NCI-H1417 treated with DMSO at 0.1 percent for 48 hours (cell line): ENCODE measurements around the gene KRT33B.
"Not testable (repeated sequence)": the region's sequence is repeated elsewhere in the genome, so short reads cannot be mapped to it uniquely, and the experiment has no call there.

Experiments
- DNase-seq: peaks from one replicate; lab custom pipeline; 2025; lab: John Stamatoyannopoulos, UW

KRT33B gene

DNA sequence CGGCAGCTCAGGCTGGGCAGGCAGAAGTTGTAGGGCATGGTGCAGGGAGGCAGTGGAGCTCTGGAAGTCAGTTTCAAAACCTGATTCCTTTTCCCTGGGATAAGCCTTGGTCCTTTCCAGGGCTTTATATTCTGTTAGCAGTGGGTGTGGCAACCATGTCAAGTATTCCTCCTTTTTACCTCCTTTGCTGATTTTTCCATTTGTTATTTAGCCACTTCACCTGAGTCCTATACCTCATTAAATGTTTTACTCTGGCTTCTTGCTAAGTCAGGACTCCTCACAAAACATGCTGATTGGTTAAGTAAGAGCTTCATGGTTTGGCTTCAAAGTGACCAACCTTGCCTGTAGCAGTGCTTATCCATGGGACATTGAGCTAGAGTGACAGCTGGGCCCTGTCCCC, at the start of gene KRT33B:
TSS of gene KRT33B (minus strand) at position 101 of the 400 bp plus-strand sequence. CDS start at position 38, 63 bp downstream.
- DNase-seq: no peak

DNA sequence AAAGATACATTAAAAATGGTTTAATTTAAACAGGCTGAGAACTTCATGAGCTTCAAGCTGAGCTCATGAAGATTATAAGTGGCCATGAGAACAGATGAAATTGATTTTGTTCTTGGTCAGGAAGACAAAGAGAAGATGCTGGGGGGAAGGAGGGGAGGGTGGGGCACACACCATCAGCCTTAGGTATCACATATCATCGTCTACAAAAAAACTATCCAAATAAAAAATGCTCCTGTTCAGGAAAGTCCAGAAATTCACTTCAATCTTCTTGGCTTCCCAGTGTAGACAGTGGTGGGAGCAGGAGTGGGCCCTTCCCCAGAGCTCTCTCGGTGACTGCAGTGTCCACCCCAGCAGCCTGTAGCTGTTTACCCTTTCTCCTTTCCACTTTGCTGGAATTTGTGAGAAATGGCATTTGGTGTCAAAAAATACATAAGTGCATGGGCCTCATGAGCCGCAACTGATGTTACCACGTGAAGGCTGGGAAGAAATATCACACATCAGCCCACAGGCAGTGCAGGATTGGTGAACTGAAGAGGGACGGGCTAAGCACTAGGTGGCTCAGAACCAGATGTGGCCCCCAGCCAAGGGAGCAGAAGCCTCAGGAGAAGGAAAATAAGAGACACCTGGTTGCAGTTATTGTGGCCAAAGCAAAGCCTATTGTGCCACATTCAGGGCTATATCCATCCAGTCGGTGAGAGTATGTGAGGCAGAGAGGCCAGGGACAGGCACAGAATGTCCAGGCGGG, 48.7 kb upstream of the KRT33B start:
- DNase-seq: no peak

DNA sequence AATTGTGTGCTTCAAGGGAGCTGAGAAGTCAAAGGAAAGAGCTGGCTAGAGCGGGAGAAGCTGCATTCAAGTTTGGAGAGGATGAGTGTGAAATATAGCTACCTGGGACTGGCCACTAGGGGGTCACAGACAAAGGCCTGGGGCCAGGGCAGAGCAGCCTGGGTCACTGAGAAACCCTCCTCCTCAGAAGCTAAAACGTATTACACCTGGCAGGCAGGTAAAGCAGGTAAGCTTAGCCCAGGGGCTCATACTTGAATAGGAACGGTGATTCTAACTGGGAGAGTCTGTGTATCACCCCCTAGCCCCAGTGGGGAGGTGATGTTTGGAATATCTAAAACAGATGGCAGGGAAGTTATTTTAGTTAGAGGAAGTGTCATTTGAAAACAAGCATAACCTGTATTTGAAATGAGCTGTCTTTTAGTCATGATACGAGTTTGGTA, 48.0 kb upstream of the KRT33B start:
- DNase-seq: no peak

DNA sequence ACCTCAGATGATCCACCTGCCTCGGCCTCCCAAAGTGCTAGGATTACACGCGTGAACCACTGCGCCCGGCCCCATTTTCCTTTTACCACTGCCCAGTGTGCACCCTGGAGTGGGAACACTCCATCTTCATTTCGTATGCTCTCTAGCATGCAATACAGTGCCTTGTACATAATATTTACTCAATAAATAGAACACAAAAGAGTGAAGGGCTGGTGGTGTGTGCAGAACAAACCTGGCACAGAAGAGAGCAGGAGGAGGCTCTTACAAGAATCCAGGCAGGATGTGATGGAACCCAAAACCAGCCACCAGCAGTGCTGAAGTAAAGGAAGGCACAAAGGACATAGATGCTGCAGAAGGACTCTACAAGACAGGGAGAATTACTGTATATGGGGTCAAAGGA, 47.5 kb upstream of the KRT33B start:
- DNase-seq: no peak

DNA sequence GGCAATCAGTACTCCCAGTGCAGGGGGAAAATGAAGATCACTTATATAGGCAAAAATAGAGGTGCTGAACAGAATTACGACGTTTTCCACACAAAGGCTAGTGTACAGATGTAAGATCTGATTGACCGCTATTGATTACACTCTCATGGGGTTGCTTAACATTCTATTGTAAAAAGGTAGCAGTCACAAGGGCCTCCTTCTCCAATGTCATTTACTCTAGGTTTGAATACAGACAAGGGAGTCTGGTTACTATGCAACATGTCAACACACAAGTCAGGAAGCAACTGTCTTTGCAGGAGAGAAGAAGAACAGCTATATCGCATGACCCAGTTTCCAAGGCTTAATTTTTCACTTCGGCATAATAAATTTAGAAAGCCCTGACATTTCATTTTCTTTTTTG, 46.9 kb upstream of the KRT33B start:
- no peak for DNase-seq

DNA sequence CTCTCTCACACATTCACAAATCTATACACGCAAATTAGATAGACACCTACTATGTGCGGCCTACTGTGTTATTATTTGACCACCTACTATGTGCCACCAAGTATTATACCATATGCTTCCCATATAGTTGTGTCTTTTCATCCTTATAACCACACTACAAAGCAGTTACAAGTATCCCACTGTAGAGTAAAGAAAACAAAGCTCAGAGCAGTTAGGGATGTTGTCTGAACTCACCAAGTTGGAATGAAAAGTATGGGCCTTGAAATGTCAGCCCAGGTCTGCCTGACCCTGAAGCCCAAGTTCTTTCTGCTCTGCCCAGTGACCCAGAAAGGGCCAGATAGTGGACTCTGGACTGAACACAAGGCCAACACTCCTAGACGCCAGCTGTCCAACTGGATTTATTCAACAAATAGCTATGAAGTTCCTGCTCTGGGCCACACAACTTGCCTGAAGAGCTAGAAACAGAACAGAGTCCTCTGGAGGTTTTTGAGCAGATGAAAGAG, 46.3 kb upstream of the KRT33B start:
- no peak for DNase-seq

DNA sequence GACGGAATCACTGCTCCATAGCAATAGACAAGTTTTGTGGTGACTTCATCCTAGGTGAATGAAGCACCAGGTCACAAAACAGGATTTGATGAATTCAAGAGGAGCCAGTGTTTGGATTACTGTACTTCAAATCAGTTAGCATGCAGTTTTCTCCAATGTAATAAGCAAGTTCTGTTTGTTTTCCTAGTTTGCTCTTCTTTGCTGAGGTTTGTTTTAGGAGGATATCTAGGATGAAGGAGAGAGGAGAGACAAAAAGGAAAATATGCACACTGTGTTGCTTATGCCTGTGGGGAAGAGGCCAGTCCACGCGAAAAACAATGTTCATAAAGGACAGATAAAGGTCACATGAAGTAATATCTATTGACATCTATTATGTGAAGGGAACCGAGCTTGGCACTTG, 45.8 kb upstream of the KRT33B start:
- DNase-seq: no peak

DNA sequence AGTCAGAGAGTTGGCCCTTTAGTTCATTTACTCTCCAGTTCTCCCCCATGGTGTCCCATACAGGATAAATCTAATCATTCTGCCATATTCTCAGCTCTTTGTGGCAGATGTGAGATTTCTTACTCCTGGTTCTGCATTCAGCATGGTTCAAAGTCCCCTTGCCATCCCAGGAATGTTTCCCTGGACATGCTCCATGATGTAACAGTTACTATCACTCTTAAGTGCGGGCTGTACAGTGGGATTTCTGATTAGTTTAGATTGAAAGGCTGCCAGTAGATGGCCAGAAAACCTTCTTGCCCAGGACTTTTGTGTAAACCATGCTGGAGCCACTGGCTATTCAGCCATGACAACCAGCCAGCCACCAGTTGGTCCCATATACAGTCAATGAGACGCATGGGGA, 44.4 kb upstream of the KRT33B start:
- no peak for DNase-seq

DNA sequence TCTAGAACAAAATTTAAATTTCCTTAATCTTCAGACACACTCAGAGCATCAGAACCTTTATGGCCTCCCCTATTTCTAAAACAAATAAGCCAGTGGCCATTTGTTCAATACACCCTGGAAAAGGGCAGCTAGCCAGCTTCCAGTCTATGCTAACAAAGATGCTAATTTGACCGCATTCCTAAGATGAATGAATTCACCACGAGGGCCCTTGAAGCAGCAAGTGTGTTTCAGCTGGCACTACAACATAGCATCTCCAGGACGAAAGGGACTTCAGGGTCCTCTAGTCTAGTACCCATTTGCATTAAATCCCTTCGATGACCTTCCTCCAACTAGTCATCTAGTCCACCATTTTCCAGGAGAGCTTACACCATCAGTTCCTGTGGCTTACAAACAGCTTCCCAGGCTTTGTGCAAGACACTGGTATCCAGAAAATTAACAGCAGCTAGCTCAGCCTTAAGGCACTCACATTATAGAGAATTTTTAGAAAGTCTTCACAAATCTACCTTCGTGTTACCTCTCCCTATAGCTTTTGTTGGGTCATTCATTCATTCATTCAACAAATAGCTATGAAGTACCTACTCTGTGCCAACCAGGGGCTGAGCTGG, 43.8 kb upstream of the KRT33B start:
- DNase-seq: no peak

DNA sequence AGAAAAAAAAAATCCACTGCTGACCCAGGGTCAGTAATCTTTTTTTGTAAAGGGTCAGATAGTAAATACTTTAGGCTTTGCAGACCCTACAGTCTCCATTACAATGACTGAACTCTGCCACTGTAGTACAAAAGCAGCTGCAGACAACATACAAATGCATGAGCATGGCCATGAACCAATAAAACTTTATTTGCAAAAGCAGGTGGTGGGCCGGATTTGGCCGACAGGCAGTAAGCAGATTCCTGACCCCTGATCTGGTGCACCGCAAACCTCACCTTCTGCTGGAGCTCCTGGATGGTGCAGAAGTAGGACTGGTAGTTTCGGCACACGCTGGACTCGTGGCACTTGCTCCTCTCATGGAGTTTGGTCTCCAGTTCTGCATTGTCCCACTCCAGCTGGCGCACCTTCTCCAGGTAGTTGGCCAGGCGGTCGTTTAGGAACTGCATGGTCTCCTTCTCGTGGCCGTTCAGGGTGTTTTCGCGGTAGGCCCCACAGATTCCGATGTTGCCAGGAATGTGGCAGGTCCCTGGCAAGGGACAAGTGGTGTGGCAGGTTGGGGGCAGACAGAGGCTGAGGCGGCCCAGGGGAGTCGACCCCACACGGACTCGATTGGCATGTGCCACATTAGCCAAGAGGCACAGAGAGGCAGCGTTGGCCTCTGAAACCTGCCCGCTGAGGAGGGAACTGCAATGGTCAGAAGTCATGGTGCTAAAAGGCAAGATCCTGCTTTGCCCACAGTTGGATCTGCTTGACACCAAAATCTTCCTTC, 41.6 kb upstream of the KRT33B start:
- DNase-seq: no peak

DNA sequence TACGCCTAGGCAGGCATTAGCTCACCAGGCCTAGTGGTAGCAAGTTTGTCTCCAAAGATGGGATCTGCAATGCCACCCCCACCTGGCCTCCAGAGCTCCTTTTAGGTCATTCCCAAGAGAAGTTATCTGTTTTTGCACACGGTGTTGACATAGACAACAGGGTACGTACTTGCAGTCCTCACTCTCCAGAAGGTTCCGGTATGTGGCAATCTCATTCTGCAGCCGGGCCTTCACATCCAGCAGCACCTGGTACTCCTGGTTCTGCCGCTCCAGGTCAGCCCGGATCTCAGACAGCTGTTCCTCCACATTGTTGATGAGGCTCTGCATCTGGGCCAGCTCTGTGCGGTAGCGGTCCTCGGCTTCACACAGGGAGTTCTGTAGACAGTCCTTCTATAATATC, 37.6 kb upstream of the KRT33B start:
- no peak for DNase-seq

DNA sequence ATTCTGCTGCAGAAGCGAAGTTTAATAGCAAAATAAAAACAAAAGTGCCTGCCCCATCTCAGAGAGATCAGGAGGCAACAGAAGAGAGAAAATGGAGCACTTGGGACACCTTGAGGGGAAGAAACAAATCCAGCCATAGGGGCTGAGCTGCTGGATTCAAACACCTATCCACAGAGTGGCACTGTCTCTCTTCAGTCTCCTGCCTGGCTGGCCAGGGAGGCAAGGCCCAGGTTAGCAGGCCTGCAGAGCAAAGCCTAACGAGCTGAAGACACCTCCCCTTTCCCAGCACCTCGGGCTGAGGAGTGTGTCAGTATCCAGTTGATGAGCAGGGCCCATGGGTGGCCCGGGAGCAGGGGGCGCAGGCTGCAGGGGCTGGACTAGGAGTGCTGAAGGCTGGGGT, 36.6 kb upstream of the KRT33B start:
- no peak for DNase-seq

DNA sequence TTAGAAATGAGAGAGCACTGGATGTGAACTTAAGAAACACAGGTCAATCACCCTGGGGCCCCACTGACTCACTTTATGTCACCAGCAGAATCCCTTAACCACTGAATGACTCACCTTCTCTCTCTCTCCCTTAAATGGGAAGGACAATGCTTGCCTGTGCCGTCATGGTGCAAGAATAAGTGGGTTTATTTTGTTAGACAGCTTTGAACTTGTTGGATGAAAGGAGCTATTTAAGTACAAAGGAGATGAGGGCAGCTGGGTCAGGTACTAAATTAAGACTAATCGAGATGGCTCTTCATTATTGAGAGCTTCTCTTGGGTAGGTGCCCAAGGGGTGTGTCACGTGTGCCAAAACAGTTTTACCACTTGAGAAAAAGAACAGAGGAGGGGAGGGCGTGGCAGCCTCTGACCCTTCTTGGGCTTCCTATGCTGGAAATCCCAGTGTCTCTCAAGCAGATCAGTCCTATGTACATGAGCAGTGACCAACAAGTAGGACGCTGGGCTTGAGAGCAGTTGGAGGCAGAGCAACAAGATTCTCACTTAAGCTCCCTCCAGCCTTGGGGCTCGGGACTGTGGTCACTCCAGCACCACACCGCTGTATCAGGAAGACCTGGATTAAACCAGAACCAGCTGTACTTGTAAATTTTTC, 34.5 kb upstream of the KRT33B start:
- no peak for DNase-seq

DNA sequence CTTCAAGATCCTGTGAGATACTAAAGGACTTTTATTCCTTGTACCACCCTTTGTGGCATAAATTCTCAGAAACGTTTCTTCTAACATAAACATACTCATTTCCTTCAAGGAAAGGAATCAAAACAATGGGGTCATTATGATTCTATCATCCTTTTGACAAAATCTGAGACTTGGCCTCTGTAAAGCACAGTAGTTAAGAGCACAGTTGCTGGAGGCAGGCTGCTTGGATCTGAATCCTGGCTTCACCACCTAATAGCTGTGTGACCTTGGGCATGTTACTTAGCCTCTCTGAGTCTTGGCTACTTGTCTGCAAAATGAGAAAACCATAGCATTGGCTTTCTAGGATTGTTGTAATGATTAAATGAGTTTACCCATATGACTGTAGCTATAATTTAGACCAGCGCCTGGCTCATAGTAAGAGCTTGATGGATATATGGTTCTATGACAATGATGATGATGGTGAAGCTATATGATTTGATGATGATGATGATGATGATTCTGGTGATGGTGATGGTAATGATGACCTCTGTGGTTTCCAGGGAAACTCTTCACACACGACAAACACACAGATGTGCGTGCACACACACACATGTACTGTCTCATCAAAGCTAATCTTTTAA, 33.9 kb upstream of the KRT33B start:
- DNase-seq: no peak

DNA sequence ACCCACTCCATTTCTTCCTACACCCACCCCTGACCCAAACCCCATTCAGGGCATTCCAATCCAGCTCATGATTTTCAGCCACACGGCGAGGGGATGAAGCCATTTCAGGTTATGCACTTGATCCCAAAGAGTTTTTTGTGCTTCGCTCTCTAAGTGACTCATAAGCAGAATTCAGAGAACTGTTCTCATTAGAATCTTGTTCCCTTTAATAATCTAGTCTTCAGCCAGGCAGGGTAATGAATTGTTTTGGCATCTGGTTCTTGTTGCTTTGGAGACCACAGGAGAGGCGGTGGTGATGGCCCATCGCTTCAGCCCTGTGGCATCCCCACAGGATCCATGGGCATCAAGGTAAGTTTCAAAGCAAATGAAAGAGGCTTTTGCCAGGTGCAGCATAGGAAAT, 32.5 kb upstream of the KRT33B start:
- DNase-seq: no peak

DNA sequence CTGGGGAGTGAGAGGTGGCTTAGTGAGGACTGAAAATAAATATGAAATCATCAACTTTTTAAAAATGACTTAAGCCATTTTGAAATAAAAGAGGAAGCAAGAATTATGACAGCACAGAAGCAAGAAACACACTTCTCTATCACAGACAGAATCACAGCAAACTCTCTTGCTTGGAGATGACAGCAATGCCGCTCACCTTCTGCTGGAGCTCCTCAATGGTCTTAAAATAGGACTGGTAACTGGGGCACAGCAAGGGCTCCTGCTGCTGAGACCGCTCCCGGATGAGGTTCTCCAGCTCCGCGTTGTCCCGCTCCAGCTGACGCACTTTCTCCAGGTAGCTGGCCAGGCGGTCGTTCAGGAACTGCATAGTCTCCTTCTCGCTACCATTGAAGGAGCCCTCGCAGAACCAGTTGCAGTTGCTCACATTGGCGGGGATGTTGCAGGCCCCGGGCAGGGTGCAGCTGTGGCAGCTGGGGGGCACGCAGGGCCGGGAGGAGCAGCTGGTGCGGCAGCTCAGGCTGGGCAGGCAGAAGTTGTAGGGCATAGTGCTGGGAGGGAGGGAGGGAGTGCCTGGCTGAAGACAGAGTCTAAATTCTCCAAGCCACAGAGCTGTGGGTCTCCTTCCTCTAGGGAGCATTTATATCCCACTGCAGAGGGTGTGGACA, 27.5 kb upstream of the KRT33B start, which contains the start of gene KRT31:
TSS of gene KRT31 (minus strand) at position 613 of the 665 bp plus-strand sequence. CDS start at position 544, 69 bp downstream.
- no peak for DNase-seq

DNA sequence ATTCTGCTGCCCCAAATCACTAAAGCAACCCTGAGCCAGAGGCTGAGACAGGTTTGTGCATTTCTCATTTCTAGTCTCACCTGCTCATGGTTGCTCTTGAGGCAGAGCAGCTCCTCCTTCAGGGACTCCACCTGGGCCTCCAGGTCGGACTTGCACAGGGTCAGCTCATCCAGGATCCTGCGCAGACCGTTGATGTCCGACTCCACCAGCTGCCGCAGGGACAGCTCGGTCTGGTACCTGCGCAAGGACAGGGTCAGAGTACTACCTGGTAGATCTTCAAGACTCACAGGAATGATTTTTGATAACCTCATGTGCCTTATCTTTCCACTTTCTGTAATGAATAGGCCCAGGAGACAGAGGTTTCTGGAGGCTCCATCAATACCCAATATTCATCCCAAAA, 26.7 kb upstream of the KRT33B start:
- no peak for DNase-seq

DNA sequence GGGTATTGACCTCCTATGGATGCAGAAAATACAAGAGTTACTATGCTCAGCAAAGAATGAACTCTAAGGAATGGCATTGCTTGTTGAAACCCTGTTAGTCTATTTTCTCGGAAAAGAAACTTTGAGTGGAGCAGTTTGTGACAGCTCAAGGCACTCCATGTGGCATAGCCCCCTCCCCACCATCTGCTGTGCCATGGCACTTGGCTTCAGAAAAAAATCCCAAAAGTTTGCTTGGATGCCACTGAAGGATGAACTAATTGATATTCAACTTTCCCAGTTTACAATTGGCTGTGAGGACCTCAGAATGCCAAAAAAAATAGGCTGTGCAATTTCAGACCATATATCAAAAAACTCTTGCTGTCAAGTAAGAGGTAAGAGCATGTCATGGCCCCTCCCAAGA, 26.0 kb upstream of the KRT33B start:
- DNase-seq: no peak

DNA sequence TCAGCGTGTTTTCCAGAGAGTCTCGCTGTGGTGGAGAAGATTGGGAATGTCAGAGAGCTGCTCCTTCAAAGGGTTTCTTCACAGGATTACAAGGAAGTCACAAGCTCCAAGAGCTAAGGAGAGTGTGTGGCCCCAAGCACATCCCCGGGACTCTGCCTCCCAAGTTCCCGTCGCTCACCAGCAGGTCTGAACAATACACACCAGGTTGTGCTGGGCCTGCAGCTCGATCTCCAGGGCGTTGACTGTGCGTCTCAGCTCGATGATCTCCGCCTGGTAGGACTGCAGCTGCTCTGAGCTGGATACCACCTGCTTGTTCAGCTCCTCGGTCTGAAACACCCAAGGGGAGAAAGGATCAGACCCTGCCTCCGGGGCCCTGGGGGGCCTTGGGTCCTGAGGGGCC, 25.4 kb upstream of the KRT33B start:
- DNase-seq: not testable (repeated sequence)

DNA sequence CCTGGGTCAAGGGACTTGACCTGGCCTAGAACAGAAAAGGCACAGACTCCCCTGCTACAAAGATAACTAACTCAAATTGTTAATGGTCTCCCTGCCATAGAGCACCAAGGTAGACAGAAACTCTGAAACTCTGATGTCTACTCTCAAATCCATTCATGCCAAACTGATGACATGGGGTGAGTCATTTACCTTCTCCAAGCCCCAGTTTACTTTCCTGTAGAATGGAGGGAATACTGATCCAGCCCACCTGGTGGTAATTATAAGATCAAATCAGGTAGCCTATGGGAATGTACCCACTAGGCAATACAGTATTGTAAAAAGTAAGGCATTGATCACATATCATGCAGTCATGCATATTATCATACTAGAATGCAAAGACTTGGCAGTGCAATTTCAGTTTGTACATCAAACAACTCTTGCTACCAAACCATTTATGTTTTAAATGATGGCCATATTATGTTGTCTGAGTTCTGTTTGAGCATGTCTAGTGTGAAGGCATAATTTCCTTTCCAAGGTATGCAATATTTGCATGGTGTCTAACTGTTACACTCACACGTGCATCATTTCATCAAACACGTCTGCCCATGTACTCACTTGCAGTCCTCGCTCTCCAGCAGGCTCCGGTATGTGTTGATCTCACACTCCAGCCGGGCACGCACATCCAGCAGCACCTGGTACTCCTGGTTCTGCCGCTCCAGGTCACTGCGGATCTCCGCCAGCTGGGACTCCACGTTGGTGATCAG, 24.8 kb upstream of the KRT33B start:
- DNase-seq: no peak

DNA sequence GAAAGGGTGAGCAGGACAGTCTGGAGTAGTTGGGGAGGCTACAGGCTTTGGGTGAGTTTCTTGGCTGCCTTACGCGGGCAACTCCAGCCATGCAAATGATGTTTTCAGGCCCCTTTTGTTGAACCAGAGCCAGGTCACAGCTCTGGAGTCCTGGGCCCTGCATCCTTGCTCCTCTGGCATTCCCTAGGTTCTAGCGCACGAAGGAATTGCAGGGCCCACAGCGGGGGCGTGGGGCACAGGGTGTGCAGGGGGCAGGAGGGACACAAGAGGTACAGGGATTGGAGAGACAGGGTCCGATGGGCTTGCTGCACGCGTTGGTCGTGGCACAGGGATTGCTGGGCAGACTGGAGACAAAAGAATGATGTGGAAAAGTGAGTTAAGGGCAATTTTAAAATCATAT, 24.2 kb upstream of the KRT33B start:
- no peak for DNase-seq
